Vagina (tissue), 2 donors: ENCODE results near the gene ARG2.

Source experiments
- POLR2A ChIP-seq, 2 donors: fragments of 450-650 bp; IDR thresholded peaks; one replicate each; pipeline ENCODE4 v1.6.1; 2017; ENCODE audit warnings: antibody characterized with exemption in 2 of 2, mild to moderate bottlenecking in 2 of 2, moderate library complexity in 2 of 2
- TF ChIP-seq, protein P1 (sequence below), 3 experiments: fragments of 450-650 bp in 2 of 3; fragments of 200-600 bp in 1 of 3; sonication (generic) in 1 of 3; IDR thresholded peaks; one replicate each; pipeline ENCODE4 v1.5.1; 2017 to 2019; ENCODE audit warnings: antibody characterized with exemption in 3 of 3, mild to moderate bottlenecking in 2 of 3, moderate library complexity in 2 of 3

DNA sequence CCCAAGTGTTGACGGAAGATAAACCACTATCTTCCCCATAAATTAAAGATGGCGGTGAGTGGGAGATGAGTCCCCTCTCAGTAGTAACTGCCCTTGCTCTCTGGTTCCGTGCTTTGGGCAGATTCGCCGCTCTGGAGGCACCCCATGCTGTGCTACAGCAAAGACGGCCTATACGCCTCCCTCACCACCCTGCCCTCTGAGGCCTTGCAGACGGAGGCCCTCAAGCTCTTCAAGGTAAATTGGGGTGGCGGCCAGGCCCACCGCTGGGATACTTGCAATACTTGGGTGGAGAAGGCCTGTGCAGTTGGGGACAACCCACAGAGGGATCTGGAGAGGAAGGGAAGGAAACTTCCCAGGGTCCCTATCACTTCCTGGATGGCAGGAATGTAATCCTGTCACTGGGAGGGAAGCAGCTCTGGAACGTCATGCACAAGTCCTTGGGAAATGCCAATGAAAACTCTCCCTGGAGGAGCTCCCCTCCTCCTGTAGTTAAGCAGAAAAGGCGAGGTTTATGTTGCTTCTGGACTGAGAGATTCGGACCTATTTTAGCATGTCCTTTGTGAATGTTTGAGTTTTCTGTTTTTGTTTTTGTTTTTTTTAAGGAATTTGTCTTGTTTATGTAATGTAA is 42.4 kb upstream of the ARG2 start:
- no peak for TF ChIP-seq POLR2A (IDR thresholded peaks at IDR 0.05)
- TF ChIP-seq, protein P1, sequence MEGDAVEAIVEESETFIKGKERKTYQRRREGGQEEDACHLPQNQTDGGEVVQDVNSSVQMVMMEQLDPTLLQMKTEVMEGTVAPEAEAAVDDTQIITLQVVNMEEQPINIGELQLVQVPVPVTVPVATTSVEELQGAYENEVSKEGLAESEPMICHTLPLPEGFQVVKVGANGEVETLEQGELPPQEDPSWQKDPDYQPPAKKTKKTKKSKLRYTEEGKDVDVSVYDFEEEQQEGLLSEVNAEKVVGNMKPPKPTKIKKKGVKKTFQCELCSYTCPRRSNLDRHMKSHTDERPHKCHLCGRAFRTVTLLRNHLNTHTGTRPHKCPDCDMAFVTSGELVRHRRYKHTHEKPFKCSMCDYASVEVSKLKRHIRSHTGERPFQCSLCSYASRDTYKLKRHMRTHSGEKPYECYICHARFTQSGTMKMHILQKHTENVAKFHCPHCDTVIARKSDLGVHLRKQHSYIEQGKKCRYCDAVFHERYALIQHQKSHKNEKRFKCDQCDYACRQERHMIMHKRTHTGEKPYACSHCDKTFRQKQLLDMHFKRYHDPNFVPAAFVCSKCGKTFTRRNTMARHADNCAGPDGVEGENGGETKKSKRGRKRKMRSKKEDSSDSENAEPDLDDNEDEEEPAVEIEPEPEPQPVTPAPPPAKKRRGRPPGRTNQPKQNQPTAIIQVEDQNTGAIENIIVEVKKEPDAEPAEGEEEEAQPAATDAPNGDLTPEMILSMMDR (IDR thresholded peaks at IDR 0.05): no peak
